HEK293 (cell line): ENCODE measurements around the gene SLC47A2.

ENCODE experiments used
- HOXA7 ChIP-seq: sonication (generic); formaldehyde crosslinking; IDR thresholded peaks from 2 replicates; pipeline ENCODE4 v1.8.1; 2022; ENCODE audit warnings: missing genetic modification reagents, borderline replicate concordance
- REPIN1 ChIP-seq: fragments of 450-650 bp; formaldehyde crosslinking; IDR thresholded peaks from 2 replicates; pipeline ENCODE4 v1.5.1; 2017; ENCODE audit warnings: missing biosample characterization, missing genetic modification characterization, low read depth
- SCRT2 ChIP-seq: fragments of 450-650 bp; formaldehyde crosslinking; IDR thresholded peaks from 2 replicates; pipeline ENCODE4 v1.5.1; 2016; ENCODE audit warnings: missing biosample characterization, missing genetic modification characterization
- SETDB1 ChIP-seq: IDR thresholded peaks from one replicate; pipeline ENCODE4 v1.6.1; 2017; ENCODE audit warnings: mild to moderate bottlenecking, low read length, moderate library complexity, mixed read lengths; ENCODE audit not compliant: insufficient read length
- ZBTB1 ChIP-seq: fragments of 450-650 bp; formaldehyde crosslinking; IDR thresholded peaks from 2 replicates; pipeline ENCODE4 v1.5.1; 2016; ENCODE audit warnings: missing biosample characterization, missing genetic modification characterization
- ZFP3 ChIP-seq: fragments of 450-650 bp; formaldehyde crosslinking; IDR thresholded peaks from 2 replicates; pipeline ENCODE4 v1.5.1; 2016; ENCODE audit warnings: low read depth, missing biosample characterization, missing genetic modification characterization
- ZNF561 ChIP-seq: fragments of 450-650 bp; IDR thresholded peaks from 2 replicates; pipeline ENCODE4 v1.5.1; 2018; ENCODE audit warnings: missing biosample characterization, missing genetic modification characterization, borderline replicate concordance
- ZNF785 ChIP-seq: fragments of 450-650 bp; formaldehyde crosslinking; IDR thresholded peaks from 2 replicates; pipeline ENCODE4 v1.5.1; 2016; ENCODE audit warnings: missing biosample characterization, missing genetic modification characterization
- TF ChIP-seq, protein P1 (sequence below): fragments of 450-650 bp; formaldehyde crosslinking; IDR thresholded peaks from 2 replicates; pipeline ENCODE4 v1.5.1; 2016; ENCODE audit warnings: missing biosample characterization, missing genetic modification characterization
- TF ChIP-seq, protein P2 (sequence below): fragments of 450-650 bp; formaldehyde crosslinking; IDR thresholded peaks from 2 replicates; pipeline ENCODE4 v1.5.1; 2016; ENCODE audit warnings: missing biosample characterization, missing genetic modification characterization
- TF ChIP-seq, protein P3 (sequence below): fragments of 450-650 bp; formaldehyde crosslinking; IDR thresholded peaks from 2 replicates; pipeline ENCODE4 v1.5.1; 2016; ENCODE audit warnings: missing biosample characterization, missing genetic modification characterization
- TF ChIP-seq, protein P4 (sequence below): fragments of 450-650 bp; formaldehyde crosslinking; IDR thresholded peaks from 2 replicates; pipeline ENCODE4 v1.5.1; 2016; ENCODE audit warnings: missing biosample characterization, missing genetic modification characterization, low read depth

DNA sequence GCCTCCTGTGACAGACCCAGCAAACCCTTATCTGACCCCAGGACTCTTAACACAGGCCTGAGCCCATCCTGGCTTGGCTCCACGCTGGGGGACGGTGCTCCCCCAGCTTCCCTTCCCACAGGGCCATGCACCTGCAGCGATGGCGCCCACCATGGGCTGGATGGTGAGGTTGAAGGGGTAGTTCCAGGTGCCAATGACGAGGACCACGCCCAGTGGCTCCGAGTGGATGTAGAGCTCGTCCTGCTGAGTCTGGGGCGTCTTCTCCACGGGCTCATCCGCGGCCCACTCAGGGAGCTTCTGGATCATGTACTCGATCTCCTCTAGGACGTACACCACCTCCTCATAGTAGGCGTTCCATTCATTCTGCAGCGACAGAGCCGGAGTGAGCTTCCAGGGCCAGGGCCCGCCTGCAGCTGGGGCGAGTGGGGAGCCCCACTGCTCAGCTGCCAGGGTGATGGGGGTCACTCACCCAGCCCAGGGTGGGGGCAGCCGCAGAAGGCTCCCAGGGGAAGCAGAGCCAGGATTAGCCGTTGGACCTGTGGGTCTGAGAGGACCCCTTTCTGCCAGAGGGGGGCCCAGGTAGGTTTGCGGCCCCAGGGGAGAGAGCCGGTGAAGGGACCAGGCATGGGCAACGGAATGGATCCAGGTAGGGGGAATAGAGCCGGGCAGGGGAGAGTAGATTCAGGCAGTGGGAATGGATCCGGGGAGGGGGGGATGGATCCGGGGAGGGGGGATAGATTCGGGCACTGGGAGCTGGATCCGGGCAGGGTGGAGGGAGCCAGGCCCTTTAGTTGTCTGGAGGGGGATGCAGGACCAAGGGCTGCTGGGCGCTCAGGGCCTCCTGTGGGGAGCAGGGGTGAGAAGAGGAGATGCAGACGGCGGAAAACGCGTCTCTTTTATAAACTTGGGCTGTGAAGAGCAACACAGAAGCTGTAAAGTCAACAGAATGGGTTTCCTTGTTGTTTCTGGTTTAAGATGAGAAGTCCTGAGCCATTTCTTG is 27.0 kb upstream of the SLC47A2 start:
- no peak for TF ChIP-seq ZBTB1 (tag by site-specific recombination)
- TF ChIP-seq, protein P1, sequence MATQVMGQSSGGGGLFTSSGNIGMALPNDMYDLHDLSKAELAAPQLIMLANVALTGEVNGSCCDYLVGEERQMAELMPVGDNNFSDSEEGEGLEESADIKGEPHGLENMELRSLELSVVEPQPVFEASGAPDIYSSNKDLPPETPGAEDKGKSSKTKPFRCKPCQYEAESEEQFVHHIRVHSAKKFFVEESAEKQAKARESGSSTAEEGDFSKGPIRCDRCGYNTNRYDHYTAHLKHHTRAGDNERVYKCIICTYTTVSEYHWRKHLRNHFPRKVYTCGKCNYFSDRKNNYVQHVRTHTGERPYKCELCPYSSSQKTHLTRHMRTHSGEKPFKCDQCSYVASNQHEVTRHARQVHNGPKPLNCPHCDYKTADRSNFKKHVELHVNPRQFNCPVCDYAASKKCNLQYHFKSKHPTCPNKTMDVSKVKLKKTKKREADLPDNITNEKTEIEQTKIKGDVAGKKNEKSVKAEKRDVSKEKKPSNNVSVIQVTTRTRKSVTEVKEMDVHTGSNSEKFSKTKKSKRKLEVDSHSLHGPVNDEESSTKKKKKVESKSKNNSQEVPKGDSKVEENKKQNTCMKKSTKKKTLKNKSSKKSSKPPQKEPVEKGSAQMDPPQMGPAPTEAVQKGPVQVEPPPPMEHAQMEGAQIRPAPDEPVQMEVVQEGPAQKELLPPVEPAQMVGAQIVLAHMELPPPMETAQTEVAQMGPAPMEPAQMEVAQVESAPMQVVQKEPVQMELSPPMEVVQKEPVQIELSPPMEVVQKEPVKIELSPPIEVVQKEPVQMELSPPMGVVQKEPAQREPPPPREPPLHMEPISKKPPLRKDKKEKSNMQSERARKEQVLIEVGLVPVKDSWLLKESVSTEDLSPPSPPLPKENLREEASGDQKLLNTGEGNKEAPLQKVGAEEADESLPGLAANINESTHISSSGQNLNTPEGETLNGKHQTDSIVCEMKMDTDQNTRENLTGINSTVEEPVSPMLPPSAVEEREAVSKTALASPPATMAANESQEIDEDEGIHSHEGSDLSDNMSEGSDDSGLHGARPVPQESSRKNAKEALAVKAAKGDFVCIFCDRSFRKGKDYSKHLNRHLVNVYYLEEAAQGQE (tag by site-specific recombination): no peak
- TF ChIP-seq, protein P2, sequence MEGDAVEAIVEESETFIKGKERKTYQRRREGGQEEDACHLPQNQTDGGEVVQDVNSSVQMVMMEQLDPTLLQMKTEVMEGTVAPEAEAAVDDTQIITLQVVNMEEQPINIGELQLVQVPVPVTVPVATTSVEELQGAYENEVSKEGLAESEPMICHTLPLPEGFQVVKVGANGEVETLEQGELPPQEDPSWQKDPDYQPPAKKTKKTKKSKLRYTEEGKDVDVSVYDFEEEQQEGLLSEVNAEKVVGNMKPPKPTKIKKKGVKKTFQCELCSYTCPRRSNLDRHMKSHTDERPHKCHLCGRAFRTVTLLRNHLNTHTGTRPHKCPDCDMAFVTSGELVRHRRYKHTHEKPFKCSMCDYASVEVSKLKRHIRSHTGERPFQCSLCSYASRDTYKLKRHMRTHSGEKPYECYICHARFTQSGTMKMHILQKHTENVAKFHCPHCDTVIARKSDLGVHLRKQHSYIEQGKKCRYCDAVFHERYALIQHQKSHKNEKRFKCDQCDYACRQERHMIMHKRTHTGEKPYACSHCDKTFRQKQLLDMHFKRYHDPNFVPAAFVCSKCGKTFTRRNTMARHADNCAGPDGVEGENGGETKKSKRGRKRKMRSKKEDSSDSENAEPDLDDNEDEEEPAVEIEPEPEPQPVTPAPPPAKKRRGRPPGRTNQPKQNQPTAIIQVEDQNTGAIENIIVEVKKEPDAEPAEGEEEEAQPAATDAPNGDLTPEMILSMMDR: no peak
- no peak for TF ChIP-seq SETDB1
- TF ChIP-seq SCRT2 (tag by site-specific recombination): no peak
- no peak for TF ChIP-seq ZNF785
- no peak for TF ChIP-seq ZNF561 (tag by site-specific recombination)
- no peak for TF ChIP-seq REPIN1 (tag by site-specific recombination)
- no peak for TF ChIP-seq HOXA7 (CRISPR knock-in tag)
- TF ChIP-seq, protein P3, sequence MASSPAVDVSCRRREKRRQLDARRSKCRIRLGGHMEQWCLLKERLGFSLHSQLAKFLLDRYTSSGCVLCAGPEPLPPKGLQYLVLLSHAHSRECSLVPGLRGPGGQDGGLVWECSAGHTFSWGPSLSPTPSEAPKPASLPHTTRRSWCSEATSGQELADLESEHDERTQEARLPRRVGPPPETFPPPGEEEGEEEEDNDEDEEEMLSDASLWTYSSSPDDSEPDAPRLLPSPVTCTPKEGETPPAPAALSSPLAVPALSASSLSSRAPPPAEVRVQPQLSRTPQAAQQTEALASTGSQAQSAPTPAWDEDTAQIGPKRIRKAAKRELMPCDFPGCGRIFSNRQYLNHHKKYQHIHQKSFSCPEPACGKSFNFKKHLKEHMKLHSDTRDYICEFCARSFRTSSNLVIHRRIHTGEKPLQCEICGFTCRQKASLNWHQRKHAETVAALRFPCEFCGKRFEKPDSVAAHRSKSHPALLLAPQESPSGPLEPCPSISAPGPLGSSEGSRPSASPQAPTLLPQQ: no peak
- TF ChIP-seq ZFP3 (tag by site-specific recombination): no peak
- TF ChIP-seq, protein P4, sequence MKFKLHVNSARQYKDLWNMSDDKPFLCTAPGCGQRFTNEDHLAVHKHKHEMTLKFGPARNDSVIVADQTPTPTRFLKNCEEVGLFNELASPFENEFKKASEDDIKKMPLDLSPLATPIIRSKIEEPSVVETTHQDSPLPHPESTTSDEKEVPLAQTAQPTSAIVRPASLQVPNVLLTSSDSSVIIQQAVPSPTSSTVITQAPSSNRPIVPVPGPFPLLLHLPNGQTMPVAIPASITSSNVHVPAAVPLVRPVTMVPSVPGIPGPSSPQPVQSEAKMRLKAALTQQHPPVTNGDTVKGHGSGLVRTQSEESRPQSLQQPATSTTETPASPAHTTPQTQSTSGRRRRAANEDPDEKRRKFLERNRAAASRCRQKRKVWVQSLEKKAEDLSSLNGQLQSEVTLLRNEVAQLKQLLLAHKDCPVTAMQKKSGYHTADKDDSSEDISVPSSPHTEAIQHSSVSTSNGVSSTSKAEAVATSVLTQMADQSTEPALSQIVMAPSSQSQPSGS (tag by site-specific recombination): no peak
